Panc1 (cell line): Measurements from ENCODE around the gene VAC14. TPM values are rescaled to one million over a fixed set of nuclear protein-coding genes. Genes with fewer than 3 reads are reported as not detected.

Experiments used
- ATAC-seq: fragments of 200-7000 bp; cut with Tn5 transposase; 2 replicates; pipeline ENCODE4 v1.9.1; 2020; ENCODE audit warnings: mild to moderate bottlenecking, moderate library complexity
- BruUV-seq: library from RNA; stranded (reverse); fragments of 400-500 nt; replicated peaks from 2 replicates; lab custom pipeline; 2021; lab: Mats Ljungman, UMichigan
- CTCF ChIA-PET: fragments of 300-600 bp; sonication (Branson Sonifier 250); formaldehyde crosslinking; loops from one replicate; lab custom pipeline; 2022; ENCODE audit warnings: antibody characterized with exemption; lab: Charles Lee
- POLR2A ChIA-PET: fragments of 300-600 bp; sonication (Branson Sonifier 250); formaldehyde crosslinking; loops from one replicate; lab custom pipeline; 2022; ENCODE audit warnings: antibody characterized with exemption; lab: Charles Lee
- DNase-seq: peaks from one replicate; pipeline ENCODE4 v3.0.0-alpha.2; 2010; ENCODE audit warnings: low read depth, low spot score
- H3K27ac ChIP-seq: 2 replicates; pipeline ENCODE4 v1.5.1; 2011; ENCODE audit warnings: mild to moderate bottlenecking, low read length, inconsistent platforms
- H3K27me3 ChIP-seq: fragments of 200-500 bp; sonication (Bioruptor generic); 2 replicates; pipeline ENCODE4 v1.6.0; 2014; ENCODE audit warnings: low read length, inconsistent platforms; ENCODE audit not compliant: control insufficient read depth, insufficient read depth
- H3K36me3 ChIP-seq: fragments of 200-500 bp; sonication (Bioruptor generic); 2 replicates; pipeline ENCODE4 v1.5.1; 2014; ENCODE audit warnings: inconsistent platforms, mild to moderate bottlenecking, low read length, moderate library complexity; ENCODE audit not compliant: control insufficient read depth, insufficient read depth
- H3K4me1 ChIP-seq: 2 replicates; pipeline ENCODE4 v1.5.1; 2011; ENCODE audit warnings: inconsistent platforms, mild to moderate bottlenecking, low read length, moderate library complexity; ENCODE audit not compliant: control insufficient read depth, insufficient read depth
- H3K4me3 ChIP-seq, 2 experiments: 2 replicates each; pipeline ENCODE4 v1.5.1; 2011 to 2012; ENCODE audit warnings: low read depth in 2 of 2, low read length in 2 of 2, mild to moderate bottlenecking in 2 of 2, inconsistent platforms in 1 of 2, moderate library complexity in 1 of 2
- H3K9me3 ChIP-seq: fragments of 200-500 bp; sonication (Bioruptor generic); 2 replicates; pipeline ENCODE4 v1.5.1; 2014; ENCODE audit warnings: low read depth, mild to moderate bottlenecking, inconsistent platforms, low read length, moderate library complexity; ENCODE audit not compliant: control insufficient read depth, insufficient read depth
- CTCF ChIP-seq: fragments of 450-650 bp; IDR thresholded peaks from 2 replicates; pipeline ENCODE4 v1.5.1; 2017; ENCODE audit warnings: mild to moderate bottlenecking
- POLR2AphosphoS5 ChIP-seq: IDR thresholded peaks from 2 replicates; pipeline ENCODE4 v1.6.1; 2012; ENCODE audit warnings: mild to moderate bottlenecking, low read depth, low read length, moderate library complexity
- REST ChIP-seq, 2 experiments: IDR thresholded peaks; 2 replicates each; pipeline ENCODE4 v1.6.1; 2011 to 2012; ENCODE audit warnings: low read depth in 2 of 2, control low read depth in 1 of 2, low read length in 1 of 2, mild to moderate bottlenecking in 1 of 2, moderate library complexity in 1 of 2; ENCODE audit not compliant: insufficient read depth in 1 of 2
- SIN3A ChIP-seq: IDR thresholded peaks from 2 replicates; pipeline ENCODE4 v1.6.1; 2012; ENCODE audit warnings: low read depth, mild to moderate bottlenecking, low read length, moderate library complexity, borderline replicate concordance; ENCODE audit not compliant: insufficient read depth
- TCF7L2 ChIP-seq: IDR thresholded peaks from 2 replicates; pipeline ENCODE4 v1.6.1; 2011; ENCODE audit warnings: mild to moderate bottlenecking, low read depth, low read length, inconsistent platforms
- in situ Hi-C: cut with HindIII; loops from 2 replicates; pipeline ENCODE4 v1.10.0; 2016; ENCODE audit warnings: low sequenced_read_pairs, low pct_unique_long_range_greater_than_20kb
- intact Hi-C: fragments of 100-400 bp; cut with micrococcal nuclease; formaldehyde crosslinking; loops from one replicate; pipeline ENCODE4 v1.10.0; 2022; ENCODE audit not compliant: unreplicated experiment
- total RNA-seq: library from RNA; stranded (reverse); gene quantifications from one replicate; pipeline ENCODE4 v1.2.1, GENCODE V29; 2021; ENCODE audit not compliant: unreplicated experiment

Gene VAC14
- total RNA-seq, 1 experiment from 2014 or later: 37.9 TPM

- ChIA-PET CTCF (no interaction called here), POLR2A (no interaction called here)
- Histone ChIP-seq H3K27ac (no peak overlapping the region), H3K9me3 (no peaks in the 10 kb centered on the region), H3K36me3 (no peaks in the 10 kb centered on the region), H3K4me1 (no peaks in the 10 kb centered on the region; the same call in none of the 2 replicates), H3K4me3 (no peak overlapping the region), H3K27me3 (no peaks in the 10 kb centered on the region)
- DNase-seq (no peak), ATAC-seq (no peak)
- TF ChIP-seq TCF7L2 (no peak), REST (IDR thresholded peaks at IDR 0.05; ENCODE audit: insufficient read depth in 1 of 2, low read depth in 2 of 2, low read length in 1 of 2) (no peak), CTCF (no peak), POLR2AphosphoS5 (no peak), SIN3A (no peak)
- in situ Hi-C loops (no loop called here), intact Hi-C loops (no loop called here)
- no TSS peak for BruUV-seq
Measured at GRCh38 chr16:70740174-70740913, 60.6 kb downstream of the VAC14 start.

GRCh38 chr16:70739389-70739788 lies 61.6 kb downstream of the VAC14 start:
- CTCF ChIA-PET: no interaction called here
- H3K4me1 ChIP-seq: no peaks in the 10 kb centered on the region; the same call in none of the 2 replicates
- no peaks in the 10 kb centered on the region for H3K36me3 ChIP-seq
- no peaks in the 10 kb centered on the region for H3K27me3 ChIP-seq
- no peak overlapping the region for H3K27ac ChIP-seq
- POLR2A ChIA-PET: no interaction called here
- no peaks in the 10 kb centered on the region for H3K9me3 ChIP-seq
- ATAC-seq (no peak), DNase-seq (no peak)
- in situ Hi-C loops (no loop called here), intact Hi-C loops (no loop called here)
- H3K4me3 ChIP-seq: no peak overlapping the region
- BruUV-seq: no TSS peak
- TF ChIP-seq TCF7L2: no peak
